Stomach smooth muscle (tissue), 2 donors: ENCODE measurements around the gene SLC5A1.

Experiments used
- H3K27ac ChIP-seq: one replicate; pipeline ENCODE4 v1.7.0; 2013; ENCODE audit warnings: mild to moderate bottlenecking, low read length, inconsistent platforms
- H3K27me3 ChIP-seq, 2 donors: one replicate each; pipeline ENCODE4 v1.7.0; 2013; ENCODE audit warnings: low read length in 2 of 2; ENCODE audit not compliant: insufficient read depth in 2 of 2, control insufficient read depth in 1 of 2
- H3K36me3 ChIP-seq, 2 donors: one replicate each; pipeline ENCODE4 v1.7.0; 2013; ENCODE audit warnings: low read length in 2 of 2; ENCODE audit not compliant: control insufficient read depth in 2 of 2, insufficient read depth in 2 of 2
- H3K4me1 ChIP-seq: one replicate; pipeline ENCODE4 v1.7.0; 2013; ENCODE audit warnings: low read length; ENCODE audit not compliant: control insufficient read depth, insufficient read depth
- H3K4me3 ChIP-seq, 2 donors: one replicate each; pipeline ENCODE4 v1.7.0; 2013; ENCODE audit warnings: low read length in 2 of 2
- H3K9ac ChIP-seq, 2 donors: one replicate each; pipeline ENCODE4 v1.7.0; 2013; ENCODE audit warnings: low read length in 2 of 2, mild to moderate bottlenecking in 1 of 2
- H3K9me3 ChIP-seq, 2 donors: one replicate each; pipeline ENCODE4 v1.7.0; 2013; ENCODE audit warnings: low read length in 2 of 2; ENCODE audit not compliant: control insufficient read depth in 2 of 2
- donor health status: healthy.
- donor health status: Pancreatic carcinoma.

SLC5A1 gene

DNA sequence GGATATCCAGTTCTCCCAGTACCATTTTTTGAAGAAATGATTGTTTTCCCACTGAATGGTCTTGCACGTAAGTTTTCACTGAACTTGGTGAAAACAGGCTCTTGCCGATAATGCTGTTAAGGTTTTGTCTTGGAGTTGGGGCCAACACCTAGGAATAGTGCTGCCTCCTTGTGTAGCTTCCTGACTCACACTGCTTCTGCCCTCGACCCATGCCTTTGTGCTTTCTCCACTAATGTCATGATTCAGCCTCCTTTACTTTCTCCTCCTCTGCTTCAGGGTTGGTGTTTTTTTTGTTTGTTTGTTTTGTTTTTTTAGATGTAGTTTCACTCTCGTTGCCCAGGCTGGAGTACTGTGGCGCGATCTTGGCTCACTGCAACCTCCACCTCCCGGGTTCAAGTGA is 30.2 kb downstream of the SLC5A1 start:
- Histone ChIP-seq H3K27me3 (peaks cover 0 to 4% of the 10 kb centered on the region in 2 donors), H3K9me3 (no peaks in the 10 kb centered on the region), H3K4me3 (no peak overlapping the region), H3K36me3 (no peaks in the 10 kb centered on the region), H3K27ac (no peak overlapping the region), H3K9ac (no peak overlapping the region), H3K4me1 (no peaks in the 10 kb centered on the region)

- no peaks in the 10 kb centered on the region for H3K36me3 ChIP-seq
- peaks cover 0 to 4% of the 10 kb centered on the region in 2 donors for H3K27me3 ChIP-seq
- no peaks in the 10 kb centered on the region for H3K4me1 ChIP-seq
- H3K9ac ChIP-seq = no peak overlapping the region
- H3K4me3 ChIP-seq = no peak overlapping the region
- H3K27ac ChIP-seq = no peak overlapping the region
- no peaks in the 10 kb centered on the region for H3K9me3 ChIP-seq
These were observed 30.8 kb downstream of the SLC5A1 start for GRCh38 chr22:32073823-32074380.

- H3K27ac ChIP-seq = no peak overlapping the region
- no peak overlapping the region for H3K4me3 ChIP-seq
- H3K9ac ChIP-seq = no peak overlapping the region
- H3K36me3 ChIP-seq = no peaks in the 10 kb centered on the region
- no peaks in the 10 kb centered on the region for H3K4me1 ChIP-seq
- no peaks in the 10 kb centered on the region for H3K9me3 ChIP-seq
- peaks cover 0 to 4% of the 10 kb centered on the region in 2 donors for H3K27me3 ChIP-seq
These were observed 33.1 kb downstream of the SLC5A1 start for GRCh38 chr22:32075997-32076760.

DNA sequence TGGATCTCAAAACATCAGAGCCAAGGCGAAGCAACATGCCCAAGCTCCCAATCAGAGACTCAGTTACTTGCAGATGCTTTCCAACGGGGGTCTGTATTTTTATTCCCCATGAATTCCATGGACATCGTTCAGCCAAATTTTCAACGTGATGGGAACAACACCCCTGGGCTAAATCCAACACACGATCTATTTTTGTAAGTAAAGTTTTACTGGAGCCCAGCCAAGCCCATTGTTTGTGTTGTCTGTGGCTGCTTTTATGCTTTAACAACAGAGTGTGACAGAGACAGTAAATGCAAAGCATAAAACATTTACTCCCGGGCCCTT is 33.7 kb downstream of the SLC5A1 start:
- H3K4me1 ChIP-seq = no peaks in the 10 kb centered on the region
- H3K4me3 ChIP-seq = no peak overlapping the region

DNA sequence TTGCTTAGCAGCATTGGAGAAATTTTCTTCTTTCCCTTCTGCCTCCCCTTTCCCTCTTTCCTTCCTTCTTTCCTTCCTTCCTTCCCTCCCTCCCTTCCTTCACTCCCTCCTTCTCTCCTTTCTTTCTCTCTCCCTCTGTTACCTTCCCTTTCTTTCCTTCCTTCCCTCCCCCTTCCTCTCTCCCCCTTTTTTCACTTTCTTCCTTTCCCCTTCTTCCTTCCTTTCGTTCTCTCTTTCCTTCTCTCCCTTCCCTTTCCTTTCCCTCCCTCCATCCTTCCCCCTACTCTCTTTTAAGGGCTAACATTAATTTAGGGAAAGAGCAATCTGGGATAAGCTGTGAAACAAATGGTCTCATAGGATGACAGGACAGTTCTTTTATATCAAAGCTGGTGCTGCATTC is 34.1 kb downstream of the SLC5A1 start:
- no peaks in the 10 kb centered on the region for H3K9me3 ChIP-seq
- no peaks in the 10 kb centered on the region for H3K4me1 ChIP-seq
- H3K36me3 ChIP-seq = no peaks in the 10 kb centered on the region
- peaks cover 0 to 4% of the 10 kb centered on the region in 2 donors for H3K27me3 ChIP-seq
- H3K27ac ChIP-seq = no peak overlapping the region
- H3K9ac ChIP-seq = no peak overlapping the region
- no peak overlapping the region for H3K4me3 ChIP-seq

More for the DNA sequence above, 33.7 kb downstream of the SLC5A1 start:
- Histone ChIP-seq H3K27ac (no peak overlapping the region), H3K9ac (no peak overlapping the region), H3K36me3 (no peaks in the 10 kb centered on the region), H3K9me3 (no peaks in the 10 kb centered on the region), H3K27me3 (peaks cover 0 to 4% of the 10 kb centered on the region in 2 donors)

DNA sequence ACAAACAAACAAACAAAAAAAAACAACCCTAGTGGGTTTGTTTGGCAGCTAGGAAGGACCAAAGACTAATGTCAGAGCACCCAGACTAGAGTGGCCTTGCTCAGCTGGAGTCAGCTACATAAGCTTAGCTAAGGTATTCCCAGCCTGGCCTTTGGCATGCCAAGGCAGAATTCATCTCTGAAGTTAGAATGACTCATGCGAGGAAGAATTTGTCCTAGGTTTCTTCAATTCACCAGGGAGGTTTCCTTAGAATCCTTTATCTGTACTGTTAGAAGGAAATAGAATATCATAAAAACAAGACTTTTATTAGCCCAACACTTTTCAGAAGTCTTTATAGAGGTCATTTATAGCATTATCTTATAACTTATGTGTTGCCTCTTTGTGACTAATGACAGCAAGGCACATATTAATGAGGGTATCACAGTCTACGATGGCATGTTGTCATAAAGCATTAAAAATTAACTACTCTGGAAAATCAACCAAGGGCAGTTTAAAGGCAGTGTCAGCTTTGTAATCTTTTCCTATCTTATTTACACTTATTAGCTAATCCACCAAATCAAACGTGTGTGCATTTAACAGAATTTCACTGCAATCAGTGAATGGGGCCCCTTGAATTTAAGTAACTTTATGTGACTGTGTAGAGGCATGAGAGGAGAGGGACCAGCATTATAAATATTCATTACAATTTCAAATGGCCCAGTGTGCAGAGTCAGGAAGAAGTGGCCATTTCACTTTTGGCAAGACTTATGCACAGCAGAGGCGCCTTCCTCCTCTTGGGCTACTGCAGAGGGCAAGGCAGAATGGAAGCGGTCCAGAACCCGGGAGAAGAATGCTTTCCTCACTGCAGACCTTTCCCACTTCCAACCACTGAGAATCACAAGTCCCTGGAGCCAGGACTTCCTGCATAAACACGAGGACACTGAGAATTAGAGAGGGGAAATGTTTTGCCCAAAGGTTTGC is 36.3 kb downstream of the SLC5A1 start:
- peaks cover 0 to 2% of the 10 kb centered on the region in 2 donors for H3K27me3 ChIP-seq
- H3K9me3 ChIP-seq = no peaks in the 10 kb centered on the region
- H3K4me3 ChIP-seq = no peak overlapping the region
- no peaks in the 10 kb centered on the region for H3K4me1 ChIP-seq
- no peak overlapping the region for H3K27ac ChIP-seq
- H3K36me3 ChIP-seq = no peaks in the 10 kb centered on the region
- H3K9ac ChIP-seq = no peak overlapping the region

DNA sequence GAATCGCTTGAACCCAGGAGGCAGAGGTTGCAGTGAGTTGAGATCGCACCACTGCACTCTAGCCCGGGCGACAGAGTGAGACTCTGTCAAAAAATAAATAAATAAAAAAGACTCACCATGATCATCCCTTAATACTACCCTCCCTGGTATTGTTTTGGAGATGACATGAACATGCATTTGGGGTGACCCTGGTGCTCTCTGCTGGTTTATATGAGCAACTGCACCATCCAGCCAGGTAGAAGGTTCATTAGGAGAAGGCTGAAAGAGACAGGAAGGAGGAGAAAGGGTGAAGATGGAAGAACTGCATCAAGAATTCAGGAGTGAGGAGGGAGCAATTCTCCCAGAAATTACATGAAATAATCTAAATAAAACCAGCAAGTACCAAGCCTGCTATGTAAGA is 37.8 kb downstream of the SLC5A1 start:
- H3K4me1 ChIP-seq = no peaks in the 10 kb centered on the region
- H3K36me3 ChIP-seq = no peaks in the 10 kb centered on the region
- H3K4me3 ChIP-seq = no peak overlapping the region
- H3K9me3 ChIP-seq = no peaks in the 10 kb centered on the region
- H3K27me3 ChIP-seq = peaks cover 0 to 3% of the 10 kb centered on the region in 2 donors
- no peak overlapping the region for H3K9ac ChIP-seq
- no peak overlapping the region for H3K27ac ChIP-seq

GRCh38 chr22:32082331-32082730 is 39.3 kb downstream of the SLC5A1 start:
- H3K27ac ChIP-seq = no peak overlapping the region
- peaks cover 0 to 3% of the 10 kb centered on the region in 2 donors for H3K27me3 ChIP-seq
- no peaks in the 10 kb centered on the region for H3K36me3 ChIP-seq
- no peak overlapping the region for H3K4me3 ChIP-seq
- no peaks in the 10 kb centered on the region for H3K9me3 ChIP-seq
- H3K9ac ChIP-seq = no peak overlapping the region
- no peaks in the 10 kb centered on the region for H3K4me1 ChIP-seq

DNA sequence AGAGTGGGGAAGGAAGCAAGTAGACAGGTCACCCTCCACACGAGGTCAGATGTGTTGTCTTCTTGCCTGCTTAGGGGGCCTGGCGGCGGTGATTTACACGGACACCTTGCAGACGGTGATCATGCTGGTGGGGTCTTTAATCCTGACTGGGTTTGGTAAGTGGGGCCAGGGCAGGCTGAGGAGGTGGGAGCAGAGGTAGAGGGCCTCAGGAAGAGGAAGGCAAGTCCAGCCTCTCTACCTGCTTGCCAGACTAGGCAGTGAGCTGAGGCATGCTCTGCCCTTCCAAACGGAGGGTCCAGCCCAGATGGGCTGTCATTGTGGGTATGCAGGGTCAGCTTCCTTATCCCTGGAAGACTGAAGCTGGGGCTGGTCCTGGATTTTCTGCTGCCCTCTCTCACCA is 39.9 kb downstream of the SLC5A1 start:
- H3K36me3 ChIP-seq = no peaks in the 10 kb centered on the region
- H3K4me1 ChIP-seq = no peaks in the 10 kb centered on the region
- H3K27me3 ChIP-seq = peaks cover 0 to 3% of the 10 kb centered on the region in 2 donors
- no peaks in the 10 kb centered on the region for H3K9me3 ChIP-seq
- no peak overlapping the region for H3K27ac ChIP-seq
- no peak overlapping the region for H3K9ac ChIP-seq
- H3K4me3 ChIP-seq = no peak overlapping the region

GRCh38 chr22:32083814-32084213 is 40.8 kb downstream of the SLC5A1 start:
- Histone ChIP-seq H3K4me1 (no peaks in the 10 kb centered on the region), H3K27ac (no peak overlapping the region), H3K36me3 (no peaks in the 10 kb centered on the region), H3K9me3 (no peaks in the 10 kb centered on the region), H3K4me3 (no peak overlapping the region), H3K9ac (no peak overlapping the region), H3K27me3 (peaks cover 0 to 3% of the 10 kb centered on the region in 2 donors)
